GM18870 (cell line): ENCODE results near the gene BNC2.
"Not testable (repeated sequence)": the region's sequence is repeated elsewhere in the genome, so short reads cannot be mapped to it uniquely, and the experiment has no call there.

Experiments
- ATAC-seq: cut with Tn5 transposase; IDR thresholded peaks from one replicate; pipeline ENCODE4 v1.9.1; 2021; ENCODE audit warnings: moderate library complexity; ENCODE audit not compliant: unreplicated experiment

BNC2 gene

DNA sequence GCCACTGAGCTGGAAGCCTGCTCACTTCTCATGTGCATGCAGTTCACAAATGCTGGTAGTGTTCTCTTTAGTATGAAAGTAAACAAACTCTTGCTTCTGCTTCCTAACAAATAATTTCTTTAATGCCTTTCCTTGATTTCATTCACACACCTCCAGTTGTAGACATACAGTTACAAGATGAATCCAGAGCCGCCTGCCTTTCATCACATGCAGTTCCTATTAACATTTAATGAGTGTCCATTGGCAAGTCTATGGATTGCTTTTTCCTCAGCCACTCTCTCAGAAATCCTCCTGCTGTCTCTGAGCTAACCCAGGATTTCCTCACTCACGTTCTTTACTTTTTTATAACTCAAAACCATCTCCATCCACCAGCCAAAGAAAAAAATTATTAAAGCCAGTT is 408.6 kb downstream of the BNC2 start:
- no peak for ATAC-seq

DNA sequence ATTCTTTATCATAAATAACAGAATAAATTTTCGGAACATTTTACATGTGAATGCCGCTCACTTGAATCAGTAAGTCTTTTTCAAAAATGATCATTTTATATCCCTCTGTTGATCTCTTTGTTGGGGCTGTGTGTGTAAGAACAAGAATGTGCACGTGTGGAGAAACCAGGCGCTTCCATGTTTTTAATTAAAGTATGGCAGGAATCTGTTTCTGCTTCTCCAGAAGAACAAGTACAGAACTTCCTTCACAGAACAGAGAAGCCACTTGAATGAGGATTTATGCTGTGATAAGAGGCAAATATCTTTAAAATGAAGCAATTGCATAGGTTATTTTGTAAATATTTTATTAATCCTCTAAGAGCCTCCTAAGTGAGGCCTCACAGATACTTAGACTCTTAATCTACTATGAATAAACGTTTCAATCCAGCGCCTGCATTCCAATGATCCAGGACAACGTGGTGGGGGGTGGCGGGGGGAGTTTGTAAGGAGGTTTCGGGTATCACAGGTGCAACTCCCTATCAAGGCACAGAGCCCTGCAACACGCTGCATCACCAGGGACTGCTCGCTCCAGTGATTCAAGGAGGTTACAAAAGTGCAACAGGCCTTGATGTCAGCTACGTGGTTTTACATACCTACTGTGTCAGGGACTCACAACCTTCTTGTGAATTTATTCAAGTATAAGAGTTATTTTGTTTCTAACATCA is 409.2 kb downstream of the BNC2 start:
- ATAC-seq = no peak

DNA sequence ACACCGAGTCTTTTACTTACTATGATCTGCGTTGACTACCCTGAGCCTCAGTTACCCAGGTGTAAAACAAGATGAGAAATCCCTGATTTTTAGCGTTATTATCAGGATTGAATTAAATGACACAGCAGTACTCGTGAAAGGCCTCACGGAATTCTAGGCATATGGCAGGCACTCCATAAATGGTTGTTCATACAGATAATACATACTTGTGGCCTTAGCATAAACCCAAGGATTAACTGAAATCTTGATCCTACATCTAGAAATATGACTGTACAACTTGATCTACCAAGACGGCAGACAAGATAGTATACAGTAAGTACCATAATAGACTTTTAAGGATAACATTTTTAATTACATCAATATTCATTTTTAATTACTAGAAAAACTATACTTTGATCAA is 409.8 kb downstream of the BNC2 start:
- no peak for ATAC-seq

DNA sequence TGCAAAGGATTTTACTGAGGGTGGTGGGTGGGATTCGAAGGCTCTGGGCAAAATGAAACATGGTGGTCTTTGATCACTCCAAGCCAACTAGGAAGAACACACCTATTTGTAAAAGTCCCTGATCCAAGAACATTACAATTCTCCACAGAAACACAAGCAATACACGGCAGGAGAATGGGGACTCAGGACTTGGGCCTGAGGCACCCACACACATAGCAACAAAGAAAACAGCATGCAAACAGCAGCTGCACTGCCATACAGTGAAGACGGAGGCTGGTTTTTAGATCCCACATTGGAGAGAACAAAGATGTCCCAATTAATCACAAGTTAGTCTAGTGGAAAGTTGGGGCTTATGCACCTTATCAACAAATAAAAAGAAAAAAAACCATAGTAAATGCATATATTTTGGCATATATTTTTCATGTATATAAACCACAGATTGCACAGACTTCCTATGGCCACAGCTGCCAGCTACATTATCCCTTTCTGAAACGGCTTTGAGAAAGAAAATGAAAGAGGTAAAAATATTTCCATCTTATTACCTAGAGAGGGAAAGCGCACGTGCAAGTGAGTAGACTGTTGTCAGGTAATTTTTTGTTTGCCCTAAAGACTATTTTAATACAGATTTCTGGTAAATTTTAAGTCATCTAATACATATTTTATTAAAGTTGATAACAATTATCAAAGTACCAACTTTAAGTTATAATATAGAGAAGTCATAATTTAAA is 410.9 kb downstream of the BNC2 start:
- peak; percentile 32 for ATAC-seq

DNA sequence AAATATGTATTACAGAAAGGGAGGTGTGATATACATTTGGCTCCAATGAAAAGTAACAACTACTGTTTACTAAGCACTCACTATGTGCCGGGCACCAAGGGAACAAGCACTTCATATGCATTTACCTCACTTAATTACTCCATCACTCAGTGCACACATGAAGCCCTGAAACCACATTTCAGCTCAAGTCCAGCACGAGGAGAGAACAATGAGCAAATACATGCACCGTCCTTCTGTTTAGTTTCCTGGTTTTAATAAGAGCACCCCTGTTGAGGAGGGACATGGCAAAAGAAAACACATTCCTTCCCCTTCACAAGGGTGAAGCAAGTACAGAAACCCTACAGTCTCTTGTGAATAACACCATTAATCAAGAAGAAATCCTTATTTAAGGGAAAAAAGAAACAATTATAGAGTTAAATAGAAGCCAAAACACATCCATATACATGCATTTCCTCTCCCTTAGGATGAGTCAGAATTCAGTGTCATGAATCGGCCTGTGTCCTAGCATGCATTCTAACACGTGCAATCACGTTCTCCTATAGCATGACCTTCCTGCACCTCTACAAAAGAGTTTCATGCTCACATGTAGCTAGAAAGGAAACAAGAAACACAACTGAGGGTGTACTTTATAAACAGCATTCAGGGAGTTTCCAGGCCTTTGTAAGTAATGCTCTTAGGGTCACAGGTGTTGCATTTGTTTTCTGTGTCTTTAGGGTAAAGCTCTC is 411.6 kb downstream of the BNC2 start:
- ATAC-seq = peak; percentile 82

DNA sequence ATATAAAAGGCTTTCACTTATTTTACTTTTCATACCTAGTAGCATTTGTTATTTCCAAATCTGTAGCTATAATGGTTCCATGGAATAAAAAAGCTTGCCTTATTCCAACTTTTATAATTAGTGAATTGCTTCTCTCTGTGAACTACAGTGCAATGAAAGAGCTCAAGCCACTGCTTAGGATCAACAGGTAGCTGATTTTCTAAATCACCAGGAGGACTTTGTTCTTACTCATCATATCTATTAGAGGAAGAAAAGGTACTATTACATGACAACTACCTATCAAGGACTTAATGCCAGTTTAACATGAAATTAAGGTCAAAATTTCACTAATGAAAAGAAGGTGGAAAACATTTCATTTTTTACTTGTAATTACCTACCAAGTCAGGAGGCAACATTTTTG is 414.6 kb downstream of the BNC2 start:
- ATAC-seq = no peak

DNA sequence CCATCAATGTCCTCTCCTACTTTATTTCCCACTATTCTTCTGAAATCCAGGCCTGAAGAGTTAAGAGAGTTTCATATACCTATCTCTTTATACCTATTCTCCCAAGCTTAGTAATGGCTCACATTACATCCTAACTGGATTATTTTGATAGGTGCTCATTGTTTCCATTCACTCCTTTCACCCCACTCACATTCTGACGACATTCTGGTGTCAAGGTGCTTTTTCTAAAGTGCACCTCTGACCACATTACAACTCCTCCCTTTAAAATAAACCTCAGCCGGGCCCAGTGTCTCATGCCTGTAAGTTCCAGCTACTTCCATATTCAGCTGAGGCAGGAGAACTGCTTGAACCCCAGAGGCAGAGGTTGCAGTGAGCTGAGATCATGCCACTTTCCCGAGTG is 417.1 kb downstream of the BNC2 start:
- no peak for ATAC-seq

DNA sequence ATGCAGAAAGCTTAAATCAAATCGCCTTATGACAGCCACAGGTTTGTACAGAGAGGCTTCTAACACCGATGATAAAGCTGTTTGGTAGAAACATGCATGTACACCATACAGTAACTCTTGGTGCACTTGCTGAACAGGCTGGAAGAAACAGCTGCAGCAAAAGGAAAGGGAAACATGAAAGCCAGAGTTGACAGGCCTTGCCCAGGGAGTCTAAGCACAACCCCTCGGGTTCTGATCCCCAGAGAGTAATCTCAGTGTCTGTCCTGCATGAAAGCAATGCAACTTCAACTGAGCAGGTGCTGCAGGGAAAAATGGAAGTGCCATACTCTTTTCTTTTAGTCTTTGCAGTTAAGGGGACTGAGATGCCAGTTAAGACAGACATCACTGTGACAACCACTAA is 419.9 kb downstream of the BNC2 start:
- peak; percentile 57 for ATAC-seq

DNA sequence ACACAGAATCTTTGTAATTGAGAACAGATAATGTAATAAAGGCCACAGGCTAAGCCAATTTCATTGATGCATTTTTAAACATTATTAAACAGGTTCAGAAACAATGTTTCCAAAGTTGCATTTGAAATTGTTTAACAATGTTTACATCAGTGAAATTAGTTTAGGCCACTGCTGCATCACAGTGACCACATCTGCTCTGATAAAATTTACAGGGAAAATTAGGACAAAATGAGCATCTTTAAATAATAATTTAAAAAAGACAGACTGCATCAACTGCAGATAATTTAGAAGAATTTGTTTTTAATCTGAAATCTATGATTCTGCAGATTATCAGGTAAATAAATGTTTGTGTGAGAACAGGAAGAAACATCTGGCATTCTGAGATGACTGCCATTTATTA is 420.4 kb downstream of the BNC2 start:
- ATAC-seq = no peak

DNA sequence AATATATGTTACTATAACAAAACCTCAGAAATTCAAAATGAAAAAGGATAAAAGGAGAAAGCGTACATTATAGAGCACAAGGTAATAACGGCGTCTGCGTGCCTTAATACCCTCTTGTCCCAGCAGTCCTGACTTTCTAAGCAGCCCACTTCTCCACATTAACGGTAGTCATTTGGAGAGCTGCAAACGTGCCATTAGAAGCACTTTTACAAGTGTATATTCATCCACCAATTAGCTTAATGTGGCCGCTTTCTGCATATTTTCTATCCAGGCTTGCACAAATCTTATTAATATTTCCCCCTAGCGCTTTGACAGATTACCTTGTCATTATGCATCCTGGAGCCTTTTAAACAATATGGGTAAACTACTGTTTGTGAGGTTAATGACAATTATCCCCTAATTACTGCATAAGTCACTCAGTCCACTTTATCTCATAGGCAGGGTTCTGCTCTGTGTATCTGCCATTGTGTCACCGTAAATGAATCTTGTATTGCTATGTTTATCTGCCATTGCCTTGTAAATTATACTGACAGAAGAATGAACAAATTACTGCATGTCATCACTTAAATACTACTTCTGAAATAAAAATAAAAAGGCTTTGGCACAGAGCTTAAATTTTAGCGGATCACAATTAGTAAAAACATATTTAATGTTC is 421.3 kb downstream of the BNC2 start:
- ATAC-seq = no peak

DNA sequence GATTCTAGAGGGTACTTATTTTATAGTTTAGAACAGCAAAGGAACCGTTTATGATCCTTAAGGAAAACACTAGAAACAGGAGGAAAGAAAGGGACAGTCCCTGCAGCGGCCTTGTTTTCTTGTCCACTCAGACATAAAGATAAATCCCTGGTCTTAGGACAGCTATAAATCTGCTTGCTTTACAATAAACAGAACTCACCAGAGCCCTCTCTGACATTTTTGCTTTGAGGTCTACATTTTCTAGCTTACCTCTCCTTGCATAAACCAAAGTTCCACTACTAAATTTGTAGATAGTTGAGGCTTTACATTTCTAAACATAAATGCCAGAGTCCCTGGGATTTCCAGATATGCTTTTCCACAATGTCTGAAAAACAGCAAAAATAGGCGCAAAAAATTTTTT is 422.5 kb downstream of the BNC2 start:
- no peak for ATAC-seq

DNA sequence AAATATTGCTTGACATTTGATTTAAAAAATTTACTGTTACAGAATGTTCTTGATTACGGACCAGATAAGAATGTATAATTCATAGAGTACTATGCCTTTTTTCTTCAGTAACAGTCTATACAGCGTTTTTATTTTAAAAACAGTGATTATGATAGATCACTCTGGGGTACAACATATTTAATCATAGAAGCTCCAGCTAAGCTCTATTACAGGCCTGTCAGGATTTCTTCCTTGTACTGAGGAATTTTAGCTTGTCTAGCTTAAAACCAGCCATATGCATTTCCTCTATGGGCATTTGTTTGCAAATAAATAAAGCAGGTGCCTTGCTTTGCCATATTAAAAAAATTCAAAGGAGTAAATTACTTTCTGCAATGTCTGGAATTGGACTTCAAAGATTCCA is 423.8 kb downstream of the BNC2 start:
- no peak for ATAC-seq

DNA sequence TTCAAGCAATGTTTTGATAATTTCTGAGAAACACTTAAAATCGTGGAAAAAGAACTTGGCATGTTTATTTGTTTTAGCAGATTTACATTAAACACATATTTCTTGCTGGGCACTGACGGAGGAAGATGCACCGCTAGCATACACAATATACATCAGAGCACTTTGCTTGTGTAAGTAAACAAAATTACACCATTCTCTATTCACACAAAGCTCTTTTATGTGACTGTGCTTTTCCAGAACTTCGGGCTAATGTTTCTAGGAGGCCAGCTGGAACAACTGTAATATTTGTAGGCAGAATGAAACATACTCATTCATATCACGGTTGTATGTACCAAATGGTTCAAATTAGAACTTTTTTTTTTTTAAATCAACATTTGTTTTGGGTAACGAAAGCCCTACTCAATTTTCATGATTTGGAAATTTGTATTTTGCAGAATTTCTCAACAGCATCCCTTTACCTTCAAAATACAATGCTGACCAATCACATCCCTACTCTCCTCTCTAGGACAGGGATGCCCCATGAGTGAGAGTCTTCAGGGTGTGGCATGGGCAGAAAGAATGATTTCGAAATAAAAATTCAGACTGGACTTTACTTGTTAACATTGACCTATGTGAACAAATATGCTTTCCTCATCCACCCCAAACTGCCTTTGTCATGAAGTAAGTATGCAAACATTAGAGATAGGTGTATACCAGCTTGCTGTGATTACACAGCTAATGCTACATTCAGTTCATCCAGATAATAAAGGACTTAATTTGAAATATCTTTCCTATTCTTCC is 425.1 kb downstream of the BNC2 start:
- no peak for ATAC-seq

DNA sequence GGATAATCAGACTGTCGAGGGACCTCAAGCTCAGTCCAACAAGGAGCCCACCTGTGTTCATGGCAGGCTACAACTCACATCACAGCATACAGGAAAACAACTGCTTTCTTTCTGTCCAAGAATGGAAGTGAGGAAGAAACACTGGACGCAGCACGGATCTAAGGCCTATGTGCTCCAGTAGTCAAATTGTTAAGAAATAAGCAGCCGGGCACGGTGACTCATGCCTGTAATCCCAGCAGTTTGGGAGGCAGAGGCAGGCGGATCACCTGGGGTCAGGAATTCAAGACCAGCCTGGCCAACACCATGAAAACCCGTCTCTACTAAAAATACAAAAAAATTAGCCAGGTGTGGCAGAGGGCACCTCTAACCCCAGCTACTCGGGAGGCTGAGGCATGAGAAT is 427.8 kb downstream of the BNC2 start:
- ATAC-seq = no peak

DNA sequence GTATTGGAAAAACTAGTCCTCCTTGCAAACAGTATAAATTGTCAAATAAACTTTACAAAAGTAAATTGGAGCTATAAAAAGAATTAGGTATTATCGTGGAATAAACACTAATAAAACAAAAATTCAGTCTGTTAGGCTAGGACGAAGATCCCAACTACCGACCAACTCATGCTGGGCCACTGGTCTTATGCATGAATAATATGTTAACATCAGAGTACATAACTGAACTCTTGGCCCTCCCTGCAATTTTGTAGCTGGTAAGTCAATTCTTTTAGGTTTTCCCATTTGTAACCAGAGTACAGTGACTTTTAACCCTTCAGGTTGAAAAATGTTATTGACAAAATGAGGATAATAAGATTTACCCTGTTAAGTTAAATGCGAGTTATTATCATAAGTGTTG is 428.7 kb downstream of the BNC2 start:
- ATAC-seq = no peak

DNA sequence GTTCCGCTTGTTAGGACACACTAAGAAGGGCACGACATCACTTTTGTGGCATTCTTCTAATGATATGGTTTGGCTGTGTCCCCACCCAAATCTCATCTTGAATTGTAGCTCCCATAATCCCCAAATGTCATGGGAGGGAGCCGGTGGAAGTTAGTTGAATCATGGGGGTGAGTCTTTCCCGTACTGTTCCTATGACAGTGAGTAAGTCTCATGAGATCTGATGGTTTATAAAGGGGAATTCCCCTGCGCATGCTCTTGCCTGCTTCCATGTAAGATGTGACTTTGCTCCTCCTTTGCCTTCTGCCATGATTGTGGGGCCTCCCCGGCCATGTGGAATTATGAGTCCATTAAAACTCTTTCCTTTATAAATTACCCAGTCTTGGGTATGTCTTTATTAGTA is 431.6 kb downstream of the BNC2 start:
- not testable (repeated sequence) for ATAC-seq

DNA sequence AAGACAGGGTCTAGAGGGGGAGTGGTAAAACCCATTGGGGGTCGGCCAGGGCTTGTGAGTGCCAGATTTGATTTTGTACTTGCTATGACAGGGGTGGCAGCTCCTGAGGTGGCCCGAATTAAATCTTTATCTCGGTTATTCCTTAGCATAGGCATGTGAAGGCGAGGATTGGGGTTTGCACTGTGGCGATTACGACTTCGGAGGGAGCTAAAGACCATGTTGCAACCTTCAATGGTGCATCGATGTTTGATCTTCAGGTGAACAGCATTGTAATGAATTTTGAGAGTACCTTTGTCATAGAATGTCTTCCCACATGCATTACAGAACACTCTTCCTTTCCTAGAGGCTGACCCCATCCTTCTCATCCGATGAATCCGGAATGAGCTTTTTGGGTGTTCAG is 433.9 kb downstream of the BNC2 start:
- no peak for ATAC-seq

DNA sequence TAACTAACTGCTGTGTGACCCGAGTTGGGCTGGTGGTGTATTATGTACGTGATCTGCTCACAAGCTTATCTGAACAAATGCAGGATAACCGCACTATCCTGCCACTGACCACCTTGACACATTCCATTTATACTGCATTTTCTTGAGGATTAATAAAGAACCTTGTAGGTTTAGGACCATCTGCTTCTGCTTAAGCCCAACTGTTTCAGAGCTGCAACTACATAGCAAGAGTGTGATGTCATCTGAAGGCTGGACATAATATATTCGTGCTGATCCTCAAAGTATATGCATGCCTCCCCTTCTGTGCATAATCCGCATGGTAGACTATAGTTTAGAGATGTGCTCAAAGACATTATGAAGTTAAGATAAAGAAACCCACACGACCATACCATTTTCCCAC is 435.9 kb downstream of the BNC2 start:
- ATAC-seq = no peak

DNA sequence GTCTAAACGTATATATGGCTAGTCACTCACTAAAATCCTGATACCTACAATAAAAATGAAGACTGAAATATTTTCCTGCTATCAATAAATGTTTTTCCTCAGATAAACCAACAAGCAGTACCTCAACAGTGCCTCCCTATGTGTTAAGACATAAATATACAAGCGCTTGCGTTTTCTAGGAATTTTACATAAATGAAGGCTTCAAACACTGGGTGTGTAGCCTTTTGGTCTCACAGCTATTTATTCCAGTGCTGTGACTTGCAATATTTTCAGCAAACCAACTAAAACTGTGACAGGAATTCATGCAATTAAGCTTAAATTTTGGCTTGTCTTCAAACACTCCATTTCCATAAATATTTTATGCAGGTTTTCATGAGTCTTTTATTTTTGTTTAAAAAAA is 437.0 kb downstream of the BNC2 start:
- no peak for ATAC-seq

DNA sequence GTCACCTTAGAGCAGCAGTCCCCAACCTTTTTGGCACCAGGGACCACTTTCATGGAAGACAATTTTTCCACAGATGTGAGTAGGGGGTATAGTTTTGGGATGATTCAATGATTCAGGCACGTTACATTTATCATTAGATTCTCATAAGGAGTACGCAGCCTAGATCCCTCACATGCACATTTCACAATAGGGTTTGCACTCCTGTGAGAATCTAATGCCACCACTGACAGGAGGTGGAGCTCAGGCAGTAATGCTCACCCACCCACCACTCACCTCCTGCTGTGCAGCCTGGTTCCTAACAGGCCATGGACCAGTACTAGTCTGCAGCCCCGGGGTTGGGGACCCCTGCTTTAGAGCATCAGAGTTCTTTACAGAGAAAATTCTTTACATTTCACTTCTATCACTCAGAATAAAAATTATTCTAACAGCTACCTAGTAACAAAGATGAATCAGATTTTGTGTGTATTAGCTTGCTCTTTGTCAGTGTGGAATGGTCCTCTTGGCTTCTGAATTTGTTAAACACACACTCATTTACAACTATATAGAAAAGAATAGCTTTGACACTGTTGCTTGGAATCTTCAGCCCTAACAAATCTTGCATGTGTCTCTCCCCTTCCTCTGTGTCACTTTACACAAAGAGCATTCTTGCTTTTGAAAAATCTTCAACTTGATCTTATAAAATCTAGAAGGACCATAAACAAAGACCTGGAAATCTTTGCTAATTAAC is 438.6 kb downstream of the BNC2 start:
- ATAC-seq = no peak
